GM12878 (cell line): ENCODE measurements around the gene LIMCH1. TPM values are rescaled to one million over a fixed set of nuclear protein-coding genes. Genes with fewer than 3 reads are reported as not detected.
"Not testable (repeated sequence)": the region's sequence is repeated elsewhere in the genome, so short reads cannot be mapped to it uniquely, and the experiment has no call there.

Source experiments
- ATAC-seq: fragments of 200-7000 bp; cut with Tn5 transposase; 3 replicates; pipeline ENCODE4 v1.9.1; 2020; ENCODE audit warnings: mild to moderate bottlenecking, moderate library complexity
- Bru-seq: library from RNA; stranded (reverse); fragments of 400-500 nt; gene quantifications from one replicate; lab custom pipeline; 2021; lab: Mats Ljungman, UMichigan
- BruChase-seq, 2 experiments: library from RNA; stranded (reverse); fragments of 400-500 nt; gene quantifications; one replicate each; lab custom pipeline; 2021; lab: Mats Ljungman, UMichigan
- BruUV-seq: library from RNA; stranded (reverse); fragments of 400-500 nt; replicated peaks from 2 replicates; lab custom pipeline; 2021; lab: Mats Ljungman, UMichigan
- CTCF ChIA-PET: fragments of 300-600 bp; sonication (Branson Sonifier 250); formaldehyde crosslinking; extraction: SDS; loops from one replicate; lab custom pipeline; 2021; ENCODE audit warnings: inconsistent platforms; lab: Yijun Ruan, JAX
- POLR2A ChIA-PET: fragments of 350-600 bp; formaldehyde crosslinking; extraction: SDS; loops from one replicate; lab custom pipeline; 2021; ENCODE audit warnings: inconsistent platforms; lab: Charles Lee
- RAD21 ChIA-PET: fragments of 300-600 bp; sonication (Branson Sonifier 250); formaldehyde crosslinking; loops from one replicate; lab custom pipeline; 2023; ENCODE audit warnings: antibody characterized with exemption; ENCODE audit not compliant: unreplicated experiment; lab: Charles Lee
- SMC1A ChIA-PET: fragments of 300-600 bp; sonication (Branson Sonifier 250); formaldehyde crosslinking; loops from one replicate; lab custom pipeline; 2023; ENCODE audit not compliant: unreplicated experiment, uncharacterized antibody; lab: Charles Lee
- DNase-seq: peaks from one replicate; pipeline ENCODE4 v3.0.0-alpha.2; 2011; ENCODE audit warnings: low read depth, low spot score
- FAIRE-seq: peaks from 3 replicates; lab custom pipeline; 2011; peaks lifted over from hg19 to GRCh38; lab: Jason Lieb, UNC
- H2AFZ ChIP-seq: 2 replicates; pipeline ENCODE4 v1.6.0; 2011; ENCODE audit warnings: low read depth, low read length, control low read depth; ENCODE audit not compliant: control insufficient read depth
- H3K27ac ChIP-seq: 2 replicates; pipeline ENCODE4 v1.5.1; 2011; ENCODE audit warnings: control low read depth; ENCODE audit not compliant: control insufficient read depth, insufficient read depth
- H3K27me3 ChIP-seq, 2 experiments: replicated peaks in 1 of 2; 2 replicates each; pipeline versions ENCODE4 v1.6.0 to v1.6.1; 2011; ENCODE audit warnings: low read length in 1 of 2; ENCODE audit not compliant: control insufficient read depth in 2 of 2, insufficient read depth in 2 of 2
- H3K36me3 ChIP-seq, 2 experiments: 2 replicates each; pipeline ENCODE4 v1.5.1; 2011; ENCODE audit warnings: low read length in 1 of 2; ENCODE audit not compliant: control insufficient read depth in 2 of 2, insufficient read depth in 2 of 2
- H3K4me1 ChIP-seq: 2 replicates; pipeline ENCODE4 v1.6.1; 2011; ENCODE audit warnings: mild to moderate bottlenecking, low read length, moderate library complexity, mixed read lengths; ENCODE audit not compliant: control insufficient read depth, insufficient read depth
- H3K4me2 ChIP-seq: 2 replicates; pipeline ENCODE4 v1.6.0; 2011; ENCODE audit warnings: control low read depth; ENCODE audit not compliant: control insufficient read depth, insufficient read depth
- H3K4me3 ChIP-seq: fragments of 200-600 bp; sonication (generic); 2 replicates; pipeline ENCODE4 v1.5.1; 2016
- H3K79me2 ChIP-seq: 2 replicates; pipeline ENCODE4 v1.6.0; 2011; ENCODE audit warnings: low read length; ENCODE audit not compliant: control insufficient read depth, insufficient read depth
- H3K9ac ChIP-seq: 2 replicates; pipeline ENCODE4 v1.8.0; 2011; ENCODE audit warnings: low read length, control low read depth, mixed read lengths; ENCODE audit not compliant: control insufficient read depth, insufficient read depth
- H3K9me3 ChIP-seq: replicated peaks from 3 replicates; pipeline ENCODE4 v1.5.1; 2011; ENCODE audit warnings: mild to moderate bottlenecking, low read length; ENCODE audit not compliant: control insufficient read depth, insufficient read depth
- H4K20me1 ChIP-seq: 2 replicates; pipeline ENCODE4 v1.6.0; 2011; ENCODE audit not compliant: control insufficient read depth, insufficient read depth
- BACH1 ChIP-seq: fragments of 450-650 bp; IDR thresholded peaks from 2 replicates; pipeline ENCODE4 v1.6.1; 2017; ENCODE audit warnings: mild to moderate bottlenecking, borderline replicate concordance
- E2F4 ChIP-seq: IDR thresholded peaks from 2 replicates; pipeline ENCODE4 v1.6.1; 2012; ENCODE audit warnings: low read depth, low read length, improper control_type of control experiment
- EED ChIP-seq: sonication (generic); IDR thresholded peaks from 2 replicates; pipeline ENCODE4 v1.6.1; 2016; ENCODE audit warnings: antibody characterized with exemption, low read depth
- MEF2A ChIP-seq: IDR thresholded peaks from 2 replicates; pipeline ENCODE4 v1.6.1; 2011; ENCODE audit warnings: low read depth, mild to moderate bottlenecking, low read length, moderate library complexity; ENCODE audit not compliant: insufficient read depth
- MYC ChIP-seq: IDR thresholded peaks from 2 replicates; pipeline ENCODE4 v1.6.1; 2011; ENCODE audit warnings: mild to moderate bottlenecking, low read length, moderate library complexity, inconsistent platforms; ENCODE audit not compliant: insufficient read depth, insufficient replicate concordance, insufficient read length, severe bottlenecking
- NFIC ChIP-seq: IDR thresholded peaks from 2 replicates; pipeline ENCODE4 v1.6.1; 2012; ENCODE audit warnings: low read depth, mild to moderate bottlenecking, inconsistent platforms, low read length, moderate library complexity
- NFYA ChIP-seq: IDR thresholded peaks from 2 replicates; pipeline ENCODE4 v1.6.1; 2011; ENCODE audit warnings: low read depth, mild to moderate bottlenecking, low read length, improper control_type of control experiment, borderline replicate concordance
- PML ChIP-seq: IDR thresholded peaks from 2 replicates; pipeline ENCODE4 v1.6.1; 2012; ENCODE audit warnings: low read length, inconsistent platforms
- POLR2A ChIP-seq: IDR thresholded peaks from 2 replicates; pipeline ENCODE4 v1.6.1; 2011; ENCODE audit warnings: low read depth, mild to moderate bottlenecking, low read length
- RAD51 ChIP-seq: fragments of 450-650 bp; IDR thresholded peaks from 2 replicates; pipeline ENCODE4 v1.6.1; 2016; ENCODE audit warnings: moderate library complexity, mild to moderate bottlenecking, inconsistent platforms
- RB1 ChIP-seq: fragments of 450-650 bp; formaldehyde crosslinking; IDR thresholded peaks from 2 replicates; pipeline ENCODE4 v1.6.1; 2017; ENCODE audit warnings: mild to moderate bottlenecking, borderline replicate concordance
- RBBP5 ChIP-seq: fragments of 200-600 bp; sonication (generic); conservative IDR thresholded peaks from 2 replicates; pipeline ENCODE4 v1.6.1; 2016
- RELA ChIP-seq: fragments of 450-650 bp; IDR thresholded peaks from 2 replicates; pipeline ENCODE4 v1.8.0; 2014; ENCODE audit warnings: borderline replicate concordance; ENCODE audit not compliant: partially characterized antibody
- SP1 ChIP-seq: IDR thresholded peaks from one replicate; pipeline ENCODE4 v1.6.1; 2011; ENCODE audit warnings: low read depth, low read length
- STAT1 ChIP-seq: fragments of 450-650 bp; conservative IDR thresholded peaks from 2 replicates; pipeline ENCODE4 v1.6.1; 2014; ENCODE audit warnings: antibody characterized with exemption, mild to moderate bottlenecking
- TAF1 ChIP-seq: IDR thresholded peaks from 2 replicates; pipeline ENCODE4 v1.6.1; 2011; ENCODE audit warnings: mild to moderate bottlenecking, low read depth, low read length, borderline replicate concordance
- WGBS: methylation state at CpG from one replicate; pipeline ENCODE4 v1.1.6; 2016; ENCODE audit warnings: low lambda C conversion rate; ENCODE audit not compliant: insufficient replicate concordance, insufficient coverage; ENCODE audit errors: missing lambda C conversion rate; 5-methylcytosine and 5-hydroxymethylcytosine counted together
- in situ Hi-C: fragments of 300-500 bp; cut with MboI; formaldehyde crosslinking; loops from 9 replicates; pipeline ENCODE4 v1.14.3; 2018; ENCODE audit warnings: mixed read lengths
- intact Hi-C: fragments of 100-400 bp; cut with micrococcal nuclease; formaldehyde crosslinking; loops from one replicate; pipeline ENCODE4 v1.14.2; 2022; ENCODE audit not compliant: unreplicated experiment
- long read RNA-seq, 2 experiments: library from polyadenylated mRNA; unstranded; transcript quantifications; one replicate each; pipeline ENCODE4 v2.0.0, GENCODE V29; 2019 to 2020
- polyA minus RNA-seq, 3 experiments: library from RNA; depleted of rRNA, polyadenylated mRNA; stranded (reverse); fragments of >200 nt; gene quantifications; 2 replicates each; pipeline ENCODE4 v1.2.3, GENCODE V29; 2011
- polyA plus RNA-seq, 11 experiments: library from polyadenylated mRNA; depleted of rRNA in 4 of 11; unstranded in 6 of 11; stranded (reverse) in 5 of 11; fragments of >200 nt; fragmentation: Nextera tagmentation in 4 of 11; fragmentation: Illumina TruSeq in 1 of 11; extraction: Ambion mirVana in 4 of 11; extraction: Trizol in 1 of 11; gene quantifications; 1 replicate in 1 of 11; 2 replicates in 10 of 11; pipeline versions ENCODE4 v1.2.1 to v1.2.3, GENCODE V29; 2011 to 2016; ENCODE audit warnings: inconsistent platforms in 2 of 11, missing spikeins in 2 of 11, low read depth in 1 of 11
- total RNA-seq, 4 experiments: library from RNA; depleted of rRNA in 3 of 4; stranded (reverse); fragments of >200 nt in 3 of 4; fragmentation: Illumina TruSeq in 1 of 4; extraction: Trizol in 1 of 4; gene quantifications; 2 replicates each; pipeline versions ENCODE4 v1.2.1 to v1.2.3, GENCODE V29; 2013 to 2021

The LIMCH1 gene
- total RNA-seq (2013; cell fraction: nucleolus; rRNA removed), result not detected in 2 replicates
- total RNA-seq (2014; rRNA removed), result not detected in 2 replicates
- not detected in 2 replicates for total RNA-seq (2014; rRNA removed; fragmentation: Illumina TruSeq; extraction: Trizol)
- 0.15 and 0.27 TPM in 2 replicates for total RNA-seq (2021)
- polyA plus RNA-seq (2011; ENCODE audit: low read depth), result not detected
- 0.07 TPM in 1 of 2 replicates, not detected in the other for polyA plus RNA-seq (2011; rRNA removed)
- polyA plus RNA-seq (2011; cell fraction: cytosol; rRNA removed), result not detected in 2 replicates
- not detected in 2 replicates for polyA plus RNA-seq (2011; cell fraction: nucleus; rRNA removed)
- polyA plus RNA-seq (2012), result not detected in 2 replicates
- polyA plus RNA-seq (2014; fragmentation: Illumina TruSeq; extraction: Trizol), result not detected in 2 replicates
- not detected for polyA plus RNA-seq (2014; fragmentation: Nextera tagmentation; extraction: Ambion mirVana)
- 0.03 TPM in 1 of 2 replicates, not detected in the other for polyA plus RNA-seq (2014; rRNA removed)
- polyA plus RNA-seq (2016; fragmentation: Nextera tagmentation; extraction: Ambion mirVana), result not detected
- polyA minus RNA-seq (2011; rRNA and poly(A)+ RNA removed), result not detected in 2 replicates
- polyA minus RNA-seq (2011; cell fraction: cytosol; rRNA and poly(A)+ RNA removed), result 0.52 and 0.53 TPM in 2 replicates
- polyA minus RNA-seq (2011; cell fraction: nucleus; rRNA and poly(A)+ RNA removed), result 0.10 and 0.12 TPM in 2 replicates
- percentile 5 among the genes with signal in this experiment for Bru-seq, nascent RNA
- percentile 6 among the genes with signal in this experiment for BruChase-seq, experiment 1, labeled RNA remaining after a 6-hour chase
- percentile 14 among the genes with signal in this experiment for BruChase-seq, experiment 2, labeled RNA remaining after a 2-hour chase
- long read RNA-seq, experiment 1, result 0 reads
- long read RNA-seq, experiment 2, result 0 reads

- Histone ChIP-seq H3K4me1 (no peaks in the 10 kb centered on the region), H3K4me2 (no peak within 1 kb of the TSS), H3K36me3 (no peaks in the 10 kb centered on the region), H3K9me3 (no peaks in the 10 kb centered on the region), H3K27ac (no peak within 1 kb of the TSS), H4K20me1 (no peaks in the 10 kb centered on the region), H3K4me3 (no peak within 1 kb of the TSS), H3K27me3 (no peaks in the 10 kb centered on the region), H3K79me2 (no peaks in the 10 kb centered on the region), H3K9ac (no peak within 1 kb of the TSS), H2AFZ (no peak within 1 kb of the TSS)
- in situ Hi-C loops, result no loop called here
- no peak for FAIRE-seq
- intact Hi-C loops, result no loop called here
- BruUV-seq, result no TSS peak
- CTCF ChIA-PET, result no interaction called here
- TF ChIP-seq RELA (no peak), RBBP5 (no peak), RAD51 (no peak), POLR2A (no peak), MEF2A (no peak), E2F4 (no peak), SP1 (no peak), EED (no peak), TAF1 (no peak), MYC (no peak), NFYA (no peak), PML (no peak), NFIC (no peak), STAT1 (no peak), BACH1 (no peak), RB1 (no peak)
- 25% methylated on average over 9 of the region's 9 CpGs for WGBS
- POLR2A ChIA-PET, result no interaction called here
- ATAC-seq, result no peak
- RAD21 ChIA-PET, result no interaction called here
- DNase-seq, result no peak
- SMC1A ChIA-PET, result no interaction called here
Measured at GRCh38 chr4:41538017-41538733, at the start of gene LIMCH1. Gene LIMCH1, plus strand, starts transcription at chr4:41538157. Its CDS starts 67,839 bp downstream, at chr4:41605996.

GRCh38 chr4:41491081-41491576 is 46.8 kb upstream of the LIMCH1 start:
- in situ Hi-C loops, H3K27me3 ChIP-seq, CTCF ChIA-PET, FAIRE-seq, POLR2A ChIA-PET, intact Hi-C loops, SMC1A ChIA-PET, H3K4me1 ChIP-seq, H3K4me2 ChIP-seq, H4K20me1 ChIP-seq, ATAC-seq, H3K9ac ChIP-seq, H3K4me3 ChIP-seq, BruUV-seq, H3K9me3 ChIP-seq, H3K36me3 ChIP-seq, DNase-seq, RAD21 ChIA-PET, H2AFZ ChIP-seq, H3K27ac ChIP-seq, H3K79me2 ChIP-seq: not testable (repeated sequence)
- WGBS, result 63% methylated on average over 28 of the region's 28 CpGs
